Stimulated activated CD4-positive, alpha-beta T cell treated with anti-CD3 and anti-CD28 coated beads, Interleukin-2, amount 100 ng/mL, for 48 hours (primary cell): ENCODE data around the gene ORMDL2.
"Not testable (repeated sequence)": the region's sequence is repeated elsewhere in the genome, so short reads cannot be mapped to it uniquely, and the experiment has no call there.

Experiments used
- DNase-seq, 2 donors: peaks; one replicate each; pipeline ENCODE4 v3.0.0-alpha.2; 2020

ORMDL2 gene

GRCh38 chr12:55829967-55830600 lies 12.2 kb downstream of the ORMDL2 start:
- peak in 1 of 2 donors; percentile 14 for DNase-seq

DNA sequence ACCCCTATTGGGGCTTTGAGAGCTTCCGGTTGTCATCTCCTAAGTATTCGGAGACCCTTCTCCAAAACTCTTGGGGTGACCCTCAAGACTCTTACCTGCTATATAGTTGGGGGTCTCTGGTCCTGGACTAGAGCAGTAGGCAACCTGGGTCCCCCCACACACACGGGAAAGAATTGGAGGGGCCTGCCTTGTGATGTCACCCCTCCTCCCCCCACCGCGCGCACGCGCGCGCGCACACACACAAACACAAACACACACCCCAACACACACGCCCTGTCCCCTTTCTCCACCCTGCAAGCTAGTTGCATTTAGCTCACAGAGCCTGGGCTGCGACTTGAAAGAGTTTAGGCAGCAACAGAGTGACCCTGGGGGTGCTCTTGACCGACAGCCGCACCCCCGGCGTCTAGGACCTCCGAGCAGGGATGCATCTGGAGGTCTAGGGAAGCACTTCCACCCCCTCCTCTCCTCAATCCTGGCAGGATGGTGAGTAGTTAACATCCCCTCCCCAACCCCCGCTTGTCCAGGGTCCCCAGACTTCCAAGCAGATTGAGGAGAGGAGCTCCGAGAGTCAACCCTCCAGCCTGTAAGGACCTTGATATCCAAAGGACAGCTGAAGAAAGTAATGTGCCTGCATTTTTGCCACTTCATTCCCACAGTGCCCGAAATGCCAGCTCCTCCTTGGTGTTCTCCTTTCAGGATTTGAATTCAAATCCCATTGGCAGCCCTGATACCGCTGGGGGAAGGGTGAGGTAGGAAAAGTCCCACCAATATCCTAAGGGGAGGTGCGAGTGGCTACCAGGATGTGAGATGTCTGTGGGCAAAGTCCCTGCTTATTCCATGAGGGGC lies 13.0 kb downstream of the ORMDL2 start:
- DNase-seq: peak in 1 of 2 donors; percentile 25

GRCh38 chr12:55831447-55831815 lies 13.6 kb downstream of the ORMDL2 start:
- no peak for DNase-seq

DNA sequence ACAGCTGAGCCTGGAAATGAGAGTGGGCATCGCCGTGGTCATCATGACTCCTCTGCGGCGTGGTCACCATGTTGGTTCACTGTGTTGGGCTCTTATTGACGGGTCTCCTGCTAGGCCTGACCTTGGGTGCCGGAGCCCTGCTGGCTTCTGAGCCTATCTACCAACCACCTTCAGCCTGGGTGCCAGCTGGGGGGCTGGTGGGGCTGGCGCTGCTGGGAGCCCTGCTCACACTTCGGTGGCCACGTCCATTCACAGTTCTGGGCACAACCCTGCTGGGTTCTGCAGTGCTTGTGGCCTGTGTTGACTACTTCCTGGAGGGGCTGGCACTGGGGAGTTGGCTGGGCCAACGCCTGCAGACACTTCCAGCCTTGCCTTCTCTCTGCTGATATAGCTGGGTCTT lies 15.2 kb downstream of the ORMDL2 start:
- no peak for DNase-seq

DNA sequence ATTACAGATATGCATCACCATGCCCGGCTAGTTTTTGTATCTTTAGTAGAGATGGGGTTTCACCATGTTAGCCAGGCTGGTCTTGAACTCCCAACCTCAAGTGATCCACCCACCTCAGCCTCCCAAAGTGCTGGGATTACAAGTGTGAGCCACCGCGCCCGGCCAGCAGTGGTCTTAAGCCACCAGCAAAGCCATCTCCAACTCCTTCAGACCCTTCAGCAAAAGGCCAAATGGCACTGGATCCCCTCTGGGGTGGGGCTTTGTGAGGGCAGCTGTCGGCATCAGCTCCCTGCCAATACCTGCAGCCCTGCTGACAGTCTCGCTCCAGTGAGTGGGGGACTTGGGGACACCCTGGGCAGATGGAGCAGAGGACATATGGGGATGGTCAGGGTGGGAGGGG lies 16.6 kb downstream of the ORMDL2 start:
- not testable (repeated sequence) for DNase-seq

- DNase-seq: no peak
These were observed 20.5 kb downstream of the ORMDL2 start for GRCh38 chr12:55838361-55838760.

GRCh38 chr12:55839345-55840140 lies 21.7 kb downstream of the ORMDL2 start:
- DNase-seq: no peak

GRCh38 chr12:55840581-55841351 lies 22.9 kb downstream of the ORMDL2 start:
- DNase-seq: no peak

DNA sequence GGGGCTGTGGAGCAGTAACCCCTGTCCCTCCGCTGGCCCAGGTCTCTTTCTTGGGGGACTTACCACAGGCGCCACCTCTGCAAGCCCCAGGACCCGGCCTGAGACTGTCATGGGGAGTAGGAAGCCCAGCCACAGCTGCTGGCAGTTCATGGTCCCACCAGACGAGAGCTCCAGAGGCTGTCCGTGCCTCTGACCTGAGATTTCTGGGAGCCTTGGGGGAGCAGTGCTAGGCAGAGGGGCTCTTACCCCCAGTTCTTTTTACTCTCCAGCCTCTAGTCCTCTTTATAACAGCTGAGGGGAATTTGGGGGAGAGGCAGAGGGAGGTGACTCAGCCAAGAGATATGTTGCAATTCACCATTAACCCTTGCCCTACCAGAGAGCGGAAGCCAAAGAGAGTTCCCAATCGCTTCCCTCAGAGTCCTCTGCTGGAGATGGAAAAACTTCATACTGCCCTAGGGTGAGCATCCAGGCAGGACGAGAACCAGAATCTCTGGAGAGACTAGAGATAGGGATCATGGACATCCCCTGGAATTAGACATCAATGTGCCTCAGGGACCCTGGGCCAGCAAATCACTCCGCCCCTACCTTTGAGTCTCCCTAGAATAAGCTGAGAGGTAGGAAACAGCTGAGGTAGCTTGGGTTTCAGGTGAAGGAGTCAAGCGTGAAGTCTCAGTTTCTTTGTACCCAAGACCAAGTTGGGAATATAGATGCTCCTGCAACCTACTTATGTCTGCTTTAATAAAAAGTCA lies 25.0 kb downstream of the ORMDL2 start, which contains the start of gene MMP19:
Gene MMP19 (minus strand): TSS at position 256 of the 749 bp plus-strand sequence. CDS start 106 bp downstream, at position 150.
- no peak for DNase-seq

- no peak for DNase-seq
These were observed 25.6 kb downstream of the ORMDL2 start for GRCh38 chr12:55843431-55843830.

- DNase-seq: no peak
These were observed 27.1 kb downstream of the ORMDL2 start for GRCh38 chr12:55844961-55845360.

DNA sequence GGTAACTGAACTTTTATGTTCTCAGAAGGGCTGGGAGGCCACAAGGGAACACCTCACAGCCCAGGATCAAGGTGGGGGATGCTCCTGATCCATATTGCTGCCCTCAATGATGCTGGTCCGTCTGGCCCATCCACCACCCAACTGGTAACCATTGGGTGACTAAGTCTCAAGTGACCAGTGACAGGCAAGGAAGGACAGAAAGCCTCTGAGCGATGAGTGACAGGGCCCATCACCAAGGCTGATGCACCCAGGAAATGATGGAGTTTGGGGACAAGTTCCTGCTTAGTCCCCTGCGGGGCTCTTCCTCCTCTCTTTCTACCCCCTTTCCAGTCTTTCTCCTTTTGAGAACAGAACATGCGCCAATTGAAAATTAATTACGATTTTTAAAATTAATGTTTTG lies 27.5 kb downstream of the ORMDL2 start:
- no peak for DNase-seq

DNA sequence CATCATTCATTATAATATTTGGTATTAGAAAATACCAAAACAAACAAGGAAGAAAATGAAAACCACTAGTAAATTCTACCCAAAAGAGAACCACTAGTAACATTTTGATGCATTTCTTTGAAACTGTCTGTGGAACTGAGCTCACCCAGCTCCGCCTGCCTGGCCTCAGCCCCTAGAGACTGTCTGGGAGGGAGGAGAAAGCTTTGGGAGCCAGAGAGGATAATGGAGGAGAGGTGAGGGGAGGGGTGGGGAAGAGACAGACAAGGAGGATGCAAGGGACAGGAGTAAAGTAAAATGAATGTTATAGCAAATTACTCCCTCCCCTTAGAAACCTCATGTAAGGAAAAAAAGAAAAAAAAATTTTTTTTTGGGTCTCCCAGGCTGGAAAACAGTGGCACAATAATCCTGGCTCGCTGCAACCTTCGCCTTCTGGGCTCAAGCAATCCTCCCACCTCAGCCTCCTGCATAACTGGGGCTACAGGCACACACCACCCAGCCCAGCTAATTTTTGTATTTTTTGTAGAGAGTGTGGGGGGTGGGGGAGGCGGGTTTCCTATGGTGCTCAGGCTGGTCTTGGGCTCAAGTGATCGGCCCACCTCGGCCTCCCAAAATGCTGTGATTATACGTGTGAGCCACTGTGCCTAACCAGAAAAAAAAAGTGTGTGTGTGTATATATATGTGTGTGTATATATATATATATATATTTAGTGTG lies 28.1 kb downstream of the ORMDL2 start:
- DNase-seq: no peak

DNA sequence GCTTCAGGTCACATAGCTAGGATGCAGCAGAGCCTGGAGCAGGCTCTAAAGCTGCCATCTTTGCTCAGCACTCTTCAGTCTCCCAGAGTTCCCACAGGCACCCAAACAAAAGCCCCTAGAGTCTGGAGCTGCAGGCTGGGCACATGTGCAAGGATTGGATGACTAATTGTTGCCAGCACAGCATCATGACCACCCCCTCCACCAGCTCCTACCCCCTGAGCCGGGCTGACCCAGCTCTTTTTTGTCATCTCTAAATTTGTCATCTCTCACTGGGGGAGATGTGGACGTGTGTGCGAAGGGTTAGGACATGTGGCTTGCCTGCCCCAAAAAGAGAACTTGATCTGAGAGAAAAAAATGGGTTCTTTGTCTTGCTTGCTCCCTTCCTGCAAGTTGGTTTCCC lies 29.2 kb downstream of the ORMDL2 start:
- DNase-seq: no peak

DNA sequence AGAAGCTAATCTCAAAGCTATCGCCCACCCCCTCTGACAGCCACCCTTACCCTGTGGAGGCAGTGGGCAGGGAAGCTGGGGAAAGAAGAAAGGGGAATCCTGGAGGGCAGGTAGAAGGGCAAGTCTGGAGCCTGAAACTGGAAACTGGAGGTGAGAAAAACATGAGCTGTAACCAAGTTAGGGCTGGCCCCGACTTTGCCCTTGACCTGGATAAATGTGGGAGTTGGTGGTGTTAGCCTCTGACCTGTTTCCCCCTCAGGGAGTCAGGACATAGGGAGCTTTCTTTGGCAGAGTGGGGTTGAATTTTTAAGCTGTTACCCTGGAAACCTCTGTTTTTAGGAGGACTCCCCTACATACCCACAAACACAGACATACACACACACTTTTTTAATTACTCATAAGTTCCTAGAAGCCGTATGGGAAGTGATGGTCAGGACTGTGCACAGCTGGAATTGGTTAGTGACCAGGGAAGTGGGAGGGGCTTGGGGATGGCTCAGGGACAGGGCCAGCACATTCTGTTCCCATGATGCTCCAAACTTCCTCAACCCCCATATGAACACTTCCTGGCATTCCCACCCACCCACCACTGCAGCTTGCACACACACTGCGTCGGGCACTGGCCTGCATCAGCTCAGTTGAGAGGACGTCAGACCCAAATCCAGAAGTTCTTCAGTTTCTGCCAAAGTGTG lies 29.9 kb downstream of the ORMDL2 start:
- no peak for DNase-seq

DNA sequence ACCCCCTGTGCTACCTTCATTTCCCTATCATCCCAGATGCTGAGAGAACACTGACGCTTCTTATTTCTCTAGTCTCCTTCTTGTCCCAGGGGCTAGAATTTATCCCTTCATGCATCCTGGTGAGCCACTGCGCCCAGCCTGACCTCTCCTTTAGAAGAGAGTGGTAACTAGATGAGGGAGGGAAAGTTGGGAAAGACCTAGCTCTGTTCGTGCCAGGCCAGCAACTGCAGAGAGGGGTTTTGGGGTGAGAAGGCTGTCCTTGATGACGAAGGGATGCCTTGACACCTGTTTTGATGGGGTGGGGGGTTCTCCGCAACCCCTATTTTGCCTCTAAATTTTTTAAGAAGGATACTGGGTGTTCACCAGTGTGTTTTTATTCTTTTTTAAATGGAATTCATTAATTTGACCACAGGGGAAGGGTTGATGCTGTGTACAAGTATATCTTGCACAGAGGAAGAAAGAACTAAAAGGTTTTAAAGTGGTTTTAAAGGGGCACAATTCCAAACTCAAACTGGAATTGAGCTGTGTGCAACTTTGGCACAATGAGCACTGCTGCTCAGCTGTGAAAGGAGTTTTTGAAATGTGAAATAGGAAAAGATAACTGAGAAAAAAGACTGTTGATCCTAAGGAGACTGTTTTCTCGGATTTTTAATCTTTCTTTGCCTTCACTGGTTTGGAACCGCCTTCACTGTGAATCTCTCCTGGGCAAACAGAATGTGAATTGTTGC lies 31.9 kb downstream of the ORMDL2 start:
- DNase-seq: no peak

DNA sequence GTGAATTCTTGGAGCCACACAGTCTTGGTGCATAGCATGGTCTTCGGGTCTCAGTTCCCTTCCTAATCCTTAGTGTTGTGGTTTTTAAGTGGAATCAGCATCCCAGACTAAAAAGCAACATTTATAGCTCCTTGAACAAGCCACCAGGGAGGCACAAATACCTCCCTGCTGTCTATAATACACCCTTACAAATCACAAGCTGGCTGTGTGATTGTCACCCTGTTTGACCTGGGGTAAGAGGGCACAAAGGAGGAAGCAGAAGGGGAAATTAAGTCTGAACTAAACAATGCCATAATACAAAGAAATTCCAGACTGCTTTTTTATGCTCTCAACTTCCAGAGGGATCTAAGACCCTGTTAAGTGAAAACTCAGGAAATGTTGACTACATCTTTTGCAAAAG lies 32.6 kb downstream of the ORMDL2 start:
- DNase-seq: no peak

GRCh38 chr12:55850893-55851292 lies 33.1 kb downstream of the ORMDL2 start:
- DNase-seq: no peak

GRCh38 chr12:55852740-55853139 lies 34.9 kb downstream of the ORMDL2 start:
- no peak for DNase-seq

DNA sequence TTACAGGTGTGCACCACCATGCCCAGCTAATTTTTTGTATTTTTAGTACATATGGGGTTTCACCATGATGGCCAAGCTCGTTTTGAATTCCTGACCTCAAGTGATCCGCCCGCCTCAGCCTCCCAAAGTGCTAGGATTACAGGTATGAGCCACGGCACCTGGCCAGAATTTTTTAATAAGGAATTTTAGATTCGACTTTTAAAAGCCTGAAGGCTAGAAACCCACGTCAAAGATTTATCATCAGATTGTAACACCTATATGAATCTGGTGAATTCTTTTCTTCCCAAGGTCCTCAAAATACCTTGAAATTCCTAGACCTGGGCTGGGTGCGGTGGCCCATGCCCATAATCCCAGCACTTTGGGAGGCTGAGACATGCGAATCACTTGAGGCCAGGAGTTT lies 43.6 kb downstream of the ORMDL2 start:
- DNase-seq: no peak
